HG02759 (cell line): ENCODE measurements around the gene EFHC1.

Experiments
- ATAC-seq: cut with Tn5 transposase; IDR thresholded peaks from one replicate; pipeline ENCODE4 v1.9.1; 2021; ENCODE audit warnings: mild to moderate bottlenecking, moderate library complexity; ENCODE audit not compliant: unreplicated experiment

The EFHC1 gene

GRCh38 chr6:52500238-52501129 is 80.3 kb downstream of the EFHC1 start:
- ATAC-seq: no peak

- no peak for ATAC-seq
Measured at GRCh38 chr6:52502306-52503029, 82.3 kb downstream of the EFHC1 start.

- ATAC-seq: no peak
Measured at GRCh38 chr6:52503323-52503747, 83.2 kb downstream of the EFHC1 start.

- no peak for ATAC-seq
Measured at GRCh38 chr6:52503851-52504781, 84.0 kb downstream of the EFHC1 start.

GRCh38 chr6:52504782-52505136 is 84.6 kb downstream of the EFHC1 start:
- no peak for ATAC-seq

GRCh38 chr6:52505726-52506409 is 85.7 kb downstream of the EFHC1 start:
- no peak for ATAC-seq

- ATAC-seq: no peak
Measured at GRCh38 chr6:52506476-52506875, 86.3 kb downstream of the EFHC1 start.

GRCh38 chr6:52507557-52508260 is 87.6 kb downstream of the EFHC1 start:
- ATAC-seq: no peak

GRCh38 chr6:52508261-52508739 is 88.2 kb downstream of the EFHC1 start:
- no peak for ATAC-seq

- no peak for ATAC-seq
Measured at GRCh38 chr6:52509281-52510212, 89.4 kb downstream of the EFHC1 start.

- ATAC-seq: no peak
Measured at GRCh38 chr6:52510213-52510562, 90.0 kb downstream of the EFHC1 start.

GRCh38 chr6:52511163-52511562 is 91.0 kb downstream of the EFHC1 start:
- no peak for ATAC-seq

- ATAC-seq: no peak
Measured at GRCh38 chr6:52511572-52512151, 91.5 kb downstream of the EFHC1 start.

GRCh38 chr6:52512199-52512598 is 92.1 kb downstream of the EFHC1 start:
- ATAC-seq: no peak

GRCh38 chr6:52513464-52513863 is 93.3 kb downstream of the EFHC1 start:
- no peak for ATAC-seq

- no peak for ATAC-seq
Measured at GRCh38 chr6:52513896-52514295, 93.8 kb downstream of the EFHC1 start.

GRCh38 chr6:52514514-52514913 is 94.4 kb downstream of the EFHC1 start:
- no peak for ATAC-seq

GRCh38 chr6:52515219-52515960 is 95.2 kb downstream of the EFHC1 start:
- no peak for ATAC-seq
